ENCODE results near the gene STRN4. TPM values are rescaled to one million over a fixed set of nuclear protein-coding genes. Genes with fewer than 3 reads are reported as not detected.

STRN4 gene
- total RNA-seq, 3 donors from 2014 or later (not counting 1 experiment from before 2014, with no cell fraction given) = 125 to 152 (median 125) TPM

DNA sequence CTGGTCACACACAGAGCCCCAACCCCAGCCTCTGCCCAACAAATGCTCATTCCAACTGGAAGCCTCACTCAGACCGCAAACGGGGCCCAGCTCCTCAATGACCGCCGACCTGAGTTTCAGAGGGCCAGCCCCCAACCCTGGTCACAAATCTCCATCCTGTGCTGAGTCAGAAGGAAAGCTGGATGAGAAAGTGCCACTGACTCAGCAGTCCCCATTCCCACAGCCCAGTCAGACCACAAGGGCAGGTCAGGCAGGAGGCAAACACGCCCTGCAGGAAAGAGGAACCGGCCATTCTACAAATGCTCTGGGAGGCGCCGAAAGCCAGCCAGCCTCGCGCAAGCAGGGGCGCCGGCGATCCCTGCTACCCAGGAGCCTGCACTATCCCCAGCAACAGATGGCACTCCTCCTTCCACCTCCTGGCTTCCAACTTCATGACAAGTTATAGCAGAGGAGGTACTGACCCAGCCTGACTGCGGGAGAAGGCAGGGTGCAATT is 15.2 kb downstream of the STRN4 start:
- intact Hi-C loops (cut with micrococcal nuclease) = no loop called here
- WGBS (ENCODE audit: insufficient coverage) = 49% methylated on average over 14 of the region's 14 CpGs
- H3K36me3 ChIP-seq (ENCODE audit: control insufficient read depth, insufficient read depth, low read length) = peaks cover 64% of the 10 kb centered on the region
- DNase-seq = no peak
- H3K27me3 ChIP-seq (ENCODE audit: control insufficient read depth, insufficient read depth, low read length) = no peaks in the 10 kb centered on the region
- H3K4me3 Mint-ChIP-seq = no peak overlapping the region
- ATAC-seq = peak in 1 of 3 donors; percentile 48
- H3K4me1 ChIP-seq (ENCODE audit: control insufficient read depth, insufficient read depth, low read length) = peaks cover 32% of the 10 kb centered on the region
- H3K36me3 Mint-ChIP-seq = no peaks in the 10 kb centered on the region
- no peak overlapping the region for H3K27ac ChIP-seq (ENCODE audit: low read length)
- H3K9me3 Mint-ChIP-seq = no peaks in the 10 kb centered on the region
- H3K9me3 ChIP-seq (ENCODE audit: control insufficient read depth, insufficient read depth, low read length) = no peaks in the 10 kb centered on the region
- peak overlapping the region; percentile 36 to 73 for H3K27ac Mint-ChIP-seq
- no peak overlapping the region for H3K4me3 ChIP-seq (ENCODE audit: low read length)
- no peaks in the 10 kb centered on the region for H3K27me3 Mint-ChIP-seq (ENCODE audit: low read depth in 2 of 2)
- H3K4me1 Mint-ChIP-seq = peaks cover 12 to 33% of the 10 kb centered on the region in 2 donors
- TF ChIP-seq, protein P1, sequence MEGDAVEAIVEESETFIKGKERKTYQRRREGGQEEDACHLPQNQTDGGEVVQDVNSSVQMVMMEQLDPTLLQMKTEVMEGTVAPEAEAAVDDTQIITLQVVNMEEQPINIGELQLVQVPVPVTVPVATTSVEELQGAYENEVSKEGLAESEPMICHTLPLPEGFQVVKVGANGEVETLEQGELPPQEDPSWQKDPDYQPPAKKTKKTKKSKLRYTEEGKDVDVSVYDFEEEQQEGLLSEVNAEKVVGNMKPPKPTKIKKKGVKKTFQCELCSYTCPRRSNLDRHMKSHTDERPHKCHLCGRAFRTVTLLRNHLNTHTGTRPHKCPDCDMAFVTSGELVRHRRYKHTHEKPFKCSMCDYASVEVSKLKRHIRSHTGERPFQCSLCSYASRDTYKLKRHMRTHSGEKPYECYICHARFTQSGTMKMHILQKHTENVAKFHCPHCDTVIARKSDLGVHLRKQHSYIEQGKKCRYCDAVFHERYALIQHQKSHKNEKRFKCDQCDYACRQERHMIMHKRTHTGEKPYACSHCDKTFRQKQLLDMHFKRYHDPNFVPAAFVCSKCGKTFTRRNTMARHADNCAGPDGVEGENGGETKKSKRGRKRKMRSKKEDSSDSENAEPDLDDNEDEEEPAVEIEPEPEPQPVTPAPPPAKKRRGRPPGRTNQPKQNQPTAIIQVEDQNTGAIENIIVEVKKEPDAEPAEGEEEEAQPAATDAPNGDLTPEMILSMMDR (IDR thresholded peaks at IDR 0.05) = no peak

DNA sequence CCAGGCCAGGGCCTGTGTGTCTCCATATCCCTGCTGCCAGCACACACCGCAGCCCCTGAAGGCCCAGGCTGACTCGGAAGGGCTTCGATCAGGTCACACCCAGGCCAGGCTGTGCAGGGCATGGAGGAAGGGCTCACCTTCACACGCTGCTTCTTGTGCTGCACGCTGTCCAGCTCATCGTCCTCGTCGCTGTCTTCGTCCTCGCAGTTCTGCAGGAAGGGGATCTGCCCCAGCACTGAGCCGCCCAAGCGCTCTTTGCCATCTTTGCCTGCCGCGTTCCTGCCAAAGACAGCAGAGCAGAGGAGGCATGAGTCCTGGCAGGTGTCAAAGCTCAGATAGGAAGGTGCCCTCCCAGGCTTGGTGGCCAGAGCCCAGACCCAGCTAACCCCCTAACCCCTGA is 15.7 kb downstream of the STRN4 start:
- ATAC-seq (no peak), DNase-seq (no peak)
- Histone ChIP-seq H3K4me1 (ENCODE audit: control insufficient read depth, insufficient read depth, low read length) (peaks cover 32% of the 10 kb centered on the region), H3K4me3 (ENCODE audit: low read length) (no peak overlapping the region), H3K36me3 (ENCODE audit: control insufficient read depth, insufficient read depth, low read length) (peaks cover 69% of the 10 kb centered on the region), H3K9me3 (ENCODE audit: control insufficient read depth, insufficient read depth, low read length) (no peaks in the 10 kb centered on the region), H3K27me3 (ENCODE audit: control insufficient read depth, insufficient read depth, low read length) (no peaks in the 10 kb centered on the region), H3K27ac (ENCODE audit: low read length) (no peak overlapping the region)
- Mint-ChIP-seq H3K9me3 (no peaks in the 10 kb centered on the region), H3K4me3 (peak overlapping the region; percentile 42), H3K27me3 (ENCODE audit: low read depth in 2 of 2) (no peaks in the 10 kb centered on the region), H3K27ac (peak overlapping the region in 1 of 2 donors; percentile 73), H3K4me1 (peaks cover 12 to 37% of the 10 kb centered on the region in 2 donors), H3K36me3 (no peaks in the 10 kb centered on the region)
- intact Hi-C loops (cut with micrococcal nuclease) = no loop called here
- TF ChIP-seq, protein P1 (IDR thresholded peaks at IDR 0.05) = no peak
- 96% methylated on average over 14 of the region's 14 CpGs for WGBS (ENCODE audit: insufficient coverage)

DNA sequence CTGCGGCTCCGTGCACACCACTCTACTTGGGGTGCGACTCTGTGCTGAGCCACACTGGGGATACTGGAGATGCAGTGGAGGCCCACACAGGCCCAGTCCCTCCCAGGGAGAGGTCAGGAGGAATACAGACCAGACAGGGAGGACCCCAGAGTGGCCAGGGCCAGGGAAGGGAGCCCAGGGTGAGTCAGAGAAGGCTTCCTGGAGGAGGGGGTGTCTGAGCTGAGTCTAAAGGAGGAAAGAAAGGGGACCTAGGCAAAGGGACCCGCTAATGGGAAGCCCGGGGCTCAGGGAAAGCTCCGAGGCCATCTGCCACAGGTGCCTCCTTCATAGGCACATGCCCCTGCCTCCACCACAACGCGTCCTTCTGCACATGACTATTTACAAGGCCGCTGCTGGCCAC is 16.1 kb downstream of the STRN4 start:
- Mint-ChIP-seq H3K9me3 (no peaks in the 10 kb centered on the region), H3K4me3 (peak overlapping the region; percentile 42), H3K27ac (no peak overlapping the region), H3K36me3 (no peaks in the 10 kb centered on the region), H3K4me1 (peaks cover 12 to 39% of the 10 kb centered on the region in 2 donors), H3K27me3 (ENCODE audit: low read depth in 2 of 2) (no peaks in the 10 kb centered on the region)
- DNase-seq = no peak
- TF ChIP-seq, protein P1 (IDR thresholded peaks at IDR 0.05) = no peak
- ATAC-seq = no peak
- Histone ChIP-seq H3K4me1 (ENCODE audit: control insufficient read depth, insufficient read depth, low read length) (peaks cover 32% of the 10 kb centered on the region), H3K27me3 (ENCODE audit: control insufficient read depth, insufficient read depth, low read length) (no peaks in the 10 kb centered on the region), H3K9me3 (ENCODE audit: control insufficient read depth, insufficient read depth, low read length) (no peaks in the 10 kb centered on the region), H3K4me3 (ENCODE audit: low read length) (no peak overlapping the region), H3K36me3 (ENCODE audit: control insufficient read depth, insufficient read depth, low read length) (peaks cover 72% of the 10 kb centered on the region), H3K27ac (ENCODE audit: low read length) (no peak overlapping the region)
- WGBS (ENCODE audit: insufficient coverage) = 98% methylated on average over 9 of the region's 9 CpGs
- intact Hi-C loops (cut with micrococcal nuclease) = no loop called here

DNA sequence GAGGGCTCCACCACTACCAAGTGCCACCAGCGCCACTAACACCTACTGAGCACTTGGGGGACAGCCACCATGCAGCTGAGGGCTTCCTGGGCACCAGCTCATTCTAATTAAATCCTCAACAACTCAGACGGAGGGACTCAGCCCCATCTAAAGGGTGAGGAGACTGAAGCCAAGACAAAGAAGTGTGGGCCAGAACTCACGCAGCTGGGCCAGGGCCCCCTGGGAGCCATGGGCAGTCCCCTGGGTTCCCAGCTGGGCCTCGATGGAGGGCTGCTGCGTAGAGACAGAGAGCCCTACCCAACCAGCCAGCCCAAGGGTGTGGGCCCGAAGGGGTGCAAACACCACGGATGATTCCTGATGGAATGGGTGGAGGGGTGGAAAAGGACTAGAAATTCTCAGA is 16.6 kb downstream of the STRN4 start:
- DNase-seq = no peak
- 83% methylated on average over 7 of the region's 7 CpGs for WGBS (ENCODE audit: insufficient coverage)
- Mint-ChIP-seq H3K4me3 (no peak overlapping the region), H3K27me3 (ENCODE audit: low read depth in 2 of 2) (no peaks in the 10 kb centered on the region), H3K9me3 (no peaks in the 10 kb centered on the region), H3K36me3 (no peaks in the 10 kb centered on the region), H3K27ac (no peak overlapping the region), H3K4me1 (peaks cover 12 to 39% of the 10 kb centered on the region in 2 donors)
- TF ChIP-seq, protein P1 (IDR thresholded peaks at IDR 0.05) = no peak
- Histone ChIP-seq H3K36me3 (ENCODE audit: control insufficient read depth, insufficient read depth, low read length) (peaks cover 73% of the 10 kb centered on the region), H3K4me1 (ENCODE audit: control insufficient read depth, insufficient read depth, low read length) (peaks cover 32% of the 10 kb centered on the region), H3K9me3 (ENCODE audit: control insufficient read depth, insufficient read depth, low read length) (no peaks in the 10 kb centered on the region), H3K4me3 (ENCODE audit: low read length) (no peak overlapping the region), H3K27ac (ENCODE audit: low read length) (no peak overlapping the region), H3K27me3 (ENCODE audit: control insufficient read depth, insufficient read depth, low read length) (no peaks in the 10 kb centered on the region)
- ATAC-seq = no peak
- intact Hi-C loops (cut with micrococcal nuclease) = no loop called here

Measured in natural killer cell (primary cell).